ENCODE results near the gene TMEM51.

Gene TMEM51

GRCh38 chr1:15243275-15244043, 89.9 kb downstream of the TMEM51 start:
- TF ChIP-seq CTCF (IDR thresholded peaks at IDR 0.05; ENCODE audit: borderline replicate concordance, insufficient read depth, low read depth, low read length), result no peak

GRCh38 chr1:15244813-15245212, 91.3 kb downstream of the TMEM51 start:
- TF ChIP-seq CTCF (IDR thresholded peaks at IDR 0.05; ENCODE audit: borderline replicate concordance, insufficient read depth, low read depth, low read length), result no peak
- no peak overlapping the region for H3K4me3 ChIP-seq (ENCODE audit: low read depth, low read length)

More at GRCh38 chr1:15243275-15244043, 89.9 kb downstream of the TMEM51 start:
- H3K4me3 ChIP-seq (ENCODE audit: low read depth, low read length), result no peak overlapping the region

- no peak for TF ChIP-seq CTCF (IDR thresholded peaks at IDR 0.05; ENCODE audit: borderline replicate concordance, insufficient read depth, low read depth, low read length)
- H3K4me3 ChIP-seq (ENCODE audit: low read depth, low read length), result no peak overlapping the region
Measured at GRCh38 chr1:15245593-15246360, 92.2 kb downstream of the TMEM51 start.

- TF ChIP-seq CTCF (IDR thresholded peaks at IDR 0.05; ENCODE audit: borderline replicate concordance, insufficient read depth, low read depth, low read length), result no peak
- H3K4me3 ChIP-seq (ENCODE audit: low read depth, low read length), result no peak within 1 kb of the TSS
Measured at GRCh38 chr1:15246960-15247614, 93.5 kb downstream of the TMEM51 start, which contains the start of gene FHAD1. TSS of gene FHAD1 (plus strand) at chr1:15247223. CDS start at chr1:15251785, 4,562 bp downstream.

- no peak for TF ChIP-seq CTCF (IDR thresholded peaks at IDR 0.05; ENCODE audit: borderline replicate concordance, insufficient read depth, low read depth, low read length)
- H3K4me3 ChIP-seq (ENCODE audit: low read depth, low read length), result no peak overlapping the region
Measured at GRCh38 chr1:15248216-15248615, 94.7 kb downstream of the TMEM51 start.

- no peak overlapping the region for H3K4me3 ChIP-seq (ENCODE audit: low read depth, low read length)
- no peak for TF ChIP-seq CTCF (IDR thresholded peaks at IDR 0.05; ENCODE audit: borderline replicate concordance, insufficient read depth, low read depth, low read length)
Measured at GRCh38 chr1:15249081-15249480, 95.5 kb downstream of the TMEM51 start.

Measured in GM12875 (cell line).